ENCODE measurements around the gene NLN. TPM values are rescaled to one million over a fixed set of nuclear protein-coding genes. Genes with fewer than 3 reads are reported as not detected.

NLN gene
- total and polyA plus RNA-seq, 4 donors, result 13.4 to 26.4 (median 19.1) TPM

DNA sequence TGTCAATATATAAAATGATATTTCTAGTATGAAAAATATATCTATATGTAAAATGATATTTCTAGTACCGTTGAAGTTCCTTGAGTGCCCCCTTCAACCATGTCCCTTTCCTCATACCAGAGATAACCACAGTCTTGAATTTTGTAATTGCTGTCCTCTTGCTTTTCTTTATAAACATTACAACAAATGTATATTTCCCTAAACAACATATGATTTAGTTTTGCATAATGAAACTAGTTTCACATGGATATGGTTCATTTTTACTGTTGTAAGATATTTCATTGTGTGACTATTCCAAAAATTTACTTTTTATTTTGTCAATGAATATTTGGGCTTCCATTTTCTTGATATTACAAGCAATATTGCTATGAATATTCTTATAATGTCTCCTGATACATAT is 14.0 kb downstream of the NLN start (continued):
- TF ChIP-seq, protein P1, sequence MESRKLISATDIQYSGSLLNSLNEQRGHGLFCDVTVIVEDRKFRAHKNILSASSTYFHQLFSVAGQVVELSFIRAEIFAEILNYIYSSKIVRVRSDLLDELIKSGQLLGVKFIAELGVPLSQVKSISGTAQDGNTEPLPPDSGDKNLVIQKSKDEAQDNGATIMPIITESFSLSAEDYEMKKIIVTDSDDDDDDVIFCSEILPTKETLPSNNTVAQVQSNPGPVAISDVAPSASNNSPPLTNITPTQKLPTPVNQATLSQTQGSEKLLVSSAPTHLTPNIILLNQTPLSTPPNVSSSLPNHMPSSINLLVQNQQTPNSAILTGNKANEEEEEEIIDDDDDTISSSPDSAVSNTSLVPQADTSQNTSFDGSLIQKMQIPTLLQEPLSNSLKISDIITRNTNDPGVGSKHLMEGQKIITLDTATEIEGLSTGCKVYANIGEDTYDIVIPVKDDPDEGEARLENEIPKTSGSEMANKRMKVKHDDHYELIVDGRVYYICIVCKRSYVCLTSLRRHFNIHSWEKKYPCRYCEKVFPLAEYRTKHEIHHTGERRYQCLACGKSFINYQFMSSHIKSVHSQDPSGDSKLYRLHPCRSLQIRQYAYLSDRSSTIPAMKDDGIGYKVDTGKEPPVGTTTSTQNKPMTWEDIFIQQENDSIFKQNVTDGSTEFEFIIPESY (IDR thresholded peaks at IDR 0.05), result no peak
- TF ChIP-seq, protein P2, sequence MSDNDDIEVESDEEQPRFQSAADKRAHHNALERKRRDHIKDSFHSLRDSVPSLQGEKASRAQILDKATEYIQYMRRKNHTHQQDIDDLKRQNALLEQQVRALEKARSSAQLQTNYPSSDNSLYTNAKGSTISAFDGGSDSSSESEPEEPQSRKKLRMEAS (IDR thresholded peaks at IDR 0.05), result no peak

DNA sequence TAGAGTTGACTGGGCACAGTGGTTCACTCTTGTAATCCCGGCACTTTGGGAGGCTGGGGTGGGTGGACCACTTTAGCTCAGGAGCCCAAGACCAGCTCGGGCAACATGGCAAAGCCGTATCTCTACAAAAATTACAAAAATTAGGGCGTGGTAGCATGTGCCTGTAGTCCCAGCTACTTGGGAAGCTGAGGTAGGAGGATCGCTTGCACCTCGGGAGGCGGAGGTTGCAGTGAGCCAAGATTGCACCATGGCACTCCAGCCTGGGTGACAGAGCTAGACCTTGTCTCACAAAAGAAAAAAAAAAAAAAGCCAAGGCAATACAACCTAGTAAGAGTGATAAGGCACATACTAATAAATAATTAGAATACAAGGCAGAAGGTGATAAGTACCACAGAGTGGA is 15.8 kb downstream of the NLN start:
- H3K27ac ChIP-seq (ENCODE audit: low read depth in 1 of 2, low read length in 2 of 2), result no peak overlapping the region
- H3K4me1 ChIP-seq (ENCODE audit: control insufficient read depth in 4 of 4, insufficient read depth in 4 of 4, low read length in 3 of 4), result no peaks in the 10 kb centered on the region
- WGBS, result 89% methylated on average over 7 of the region's 7 CpGs
- no peak for TF ChIP-seq HNF4G (IDR thresholded peaks at IDR 0.05)
- no peak for TF ChIP-seq HNF4A (conservative IDR thresholded peaks at IDR 0.05)
- TF ChIP-seq, protein P3, sequence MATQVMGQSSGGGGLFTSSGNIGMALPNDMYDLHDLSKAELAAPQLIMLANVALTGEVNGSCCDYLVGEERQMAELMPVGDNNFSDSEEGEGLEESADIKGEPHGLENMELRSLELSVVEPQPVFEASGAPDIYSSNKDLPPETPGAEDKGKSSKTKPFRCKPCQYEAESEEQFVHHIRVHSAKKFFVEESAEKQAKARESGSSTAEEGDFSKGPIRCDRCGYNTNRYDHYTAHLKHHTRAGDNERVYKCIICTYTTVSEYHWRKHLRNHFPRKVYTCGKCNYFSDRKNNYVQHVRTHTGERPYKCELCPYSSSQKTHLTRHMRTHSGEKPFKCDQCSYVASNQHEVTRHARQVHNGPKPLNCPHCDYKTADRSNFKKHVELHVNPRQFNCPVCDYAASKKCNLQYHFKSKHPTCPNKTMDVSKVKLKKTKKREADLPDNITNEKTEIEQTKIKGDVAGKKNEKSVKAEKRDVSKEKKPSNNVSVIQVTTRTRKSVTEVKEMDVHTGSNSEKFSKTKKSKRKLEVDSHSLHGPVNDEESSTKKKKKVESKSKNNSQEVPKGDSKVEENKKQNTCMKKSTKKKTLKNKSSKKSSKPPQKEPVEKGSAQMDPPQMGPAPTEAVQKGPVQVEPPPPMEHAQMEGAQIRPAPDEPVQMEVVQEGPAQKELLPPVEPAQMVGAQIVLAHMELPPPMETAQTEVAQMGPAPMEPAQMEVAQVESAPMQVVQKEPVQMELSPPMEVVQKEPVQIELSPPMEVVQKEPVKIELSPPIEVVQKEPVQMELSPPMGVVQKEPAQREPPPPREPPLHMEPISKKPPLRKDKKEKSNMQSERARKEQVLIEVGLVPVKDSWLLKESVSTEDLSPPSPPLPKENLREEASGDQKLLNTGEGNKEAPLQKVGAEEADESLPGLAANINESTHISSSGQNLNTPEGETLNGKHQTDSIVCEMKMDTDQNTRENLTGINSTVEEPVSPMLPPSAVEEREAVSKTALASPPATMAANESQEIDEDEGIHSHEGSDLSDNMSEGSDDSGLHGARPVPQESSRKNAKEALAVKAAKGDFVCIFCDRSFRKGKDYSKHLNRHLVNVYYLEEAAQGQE (IDR thresholded peaks at IDR 0.05), result no peak
- TF ChIP-seq GABPA (IDR thresholded peaks at IDR 0.05 in 1 of 2, conservative IDR thresholded peaks at IDR 0.05 in 1 of 2), result no peak
- TF ChIP-seq FOXA2 (IDR thresholded peaks at IDR 0.05), result no peak
- TF ChIP-seq, protein P4, sequence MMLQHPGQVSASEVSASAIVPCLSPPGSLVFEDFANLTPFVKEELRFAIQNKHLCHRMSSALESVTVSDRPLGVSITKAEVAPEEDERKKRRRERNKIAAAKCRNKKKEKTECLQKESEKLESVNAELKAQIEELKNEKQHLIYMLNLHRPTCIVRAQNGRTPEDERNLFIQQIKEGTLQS (IDR thresholded peaks at IDR 0.05), result no peak
- TF ChIP-seq TAF1 (conservative IDR thresholded peaks at IDR 0.05), result no peak
- no peak for TF ChIP-seq FOXA1 (IDR thresholded peaks at IDR 0.05)
- no peak for TF ChIP-seq YY1 (IDR thresholded peaks at IDR 0.05)
- TF ChIP-seq SP1 (IDR thresholded peaks at IDR 0.05), result no peak
- TF ChIP-seq JUND (IDR thresholded peaks at IDR 0.05), result no peak
- no peak overlapping the region for H3K4me3 ChIP-seq (ENCODE audit: low read depth in 1 of 3, low read length in 3 of 3)
- no peak overlapping the region for H3K9ac ChIP-seq (ENCODE audit: low read depth in 1 of 2, low read length in 2 of 2)
- no peaks in the 10 kb centered on the region for H3K27me3 ChIP-seq (ENCODE audit: control insufficient read depth in 4 of 4, insufficient read depth in 4 of 4, low read length in 3 of 4)
- H3K36me3 ChIP-seq (ENCODE audit: control insufficient read depth in 4 of 4, insufficient read depth in 3 of 4, low read depth in 1 of 4, low read length in 3 of 4), result no peaks in the 10 kb centered on the region
- no peaks in the 10 kb centered on the region for H3K9me3 ChIP-seq (ENCODE audit: control insufficient read depth in 4 of 4, low read length in 3 of 4)
- no peak for DNase-seq (ENCODE audit: low spot score)

DNA sequence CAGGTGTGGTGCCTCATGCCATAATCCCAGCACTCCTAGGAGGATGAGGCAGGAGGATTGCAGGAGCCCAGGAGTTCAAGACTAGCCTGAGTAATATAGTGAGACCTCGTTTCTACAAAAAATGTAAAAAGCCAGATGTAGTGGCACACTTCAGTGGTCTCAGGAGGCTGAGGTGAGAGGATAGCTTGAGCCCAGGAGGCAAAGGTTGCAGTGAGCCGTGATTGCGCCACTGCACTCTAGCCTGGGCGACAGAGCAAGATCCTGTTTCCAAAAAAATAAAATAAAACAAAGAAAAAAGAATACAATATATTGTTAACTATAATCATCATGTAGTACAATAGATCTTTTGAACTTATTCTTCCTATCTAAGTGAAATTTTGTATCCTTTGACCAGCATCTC is 16.3 kb downstream of the NLN start:
- Histone ChIP-seq H3K9ac (ENCODE audit: low read depth in 1 of 2, low read length in 2 of 2) (no peak overlapping the region), H3K9me3 (ENCODE audit: control insufficient read depth in 4 of 4, low read length in 3 of 4) (no peaks in the 10 kb centered on the region), H3K36me3 (ENCODE audit: control insufficient read depth in 4 of 4, insufficient read depth in 3 of 4, low read depth in 1 of 4, low read length in 3 of 4) (no peaks in the 10 kb centered on the region), H3K27me3 (ENCODE audit: control insufficient read depth in 4 of 4, insufficient read depth in 4 of 4, low read length in 3 of 4) (no peaks in the 10 kb centered on the region), H3K4me1 (ENCODE audit: control insufficient read depth in 4 of 4, insufficient read depth in 4 of 4, low read length in 3 of 4) (no peaks in the 10 kb centered on the region), H3K4me3 (ENCODE audit: low read depth in 1 of 3, low read length in 3 of 3) (no peak overlapping the region), H3K27ac (ENCODE audit: low read depth in 1 of 2, low read length in 2 of 2) (no peak overlapping the region)
- WGBS, result 82% methylated on average over 4 of the region's 4 CpGs
- TF ChIP-seq JUND (IDR thresholded peaks at IDR 0.05) (no peak), FOXA2 (IDR thresholded peaks at IDR 0.05) (no peak), GABPA (IDR thresholded peaks at IDR 0.05 in 1 of 2, conservative IDR thresholded peaks at IDR 0.05 in 1 of 2) (no peak), RXRA (IDR thresholded peaks at IDR 0.05) (no peak), RAD21 (IDR thresholded peaks at IDR 0.05) (no peak), NR2F2 (IDR thresholded peaks at IDR 0.05) (no peak), YY1 (IDR thresholded peaks at IDR 0.05) (no peak), FOXA1 (IDR thresholded peaks at IDR 0.05) (no peak), HNF4G (IDR thresholded peaks at IDR 0.05) (no peak), TAF1 (conservative IDR thresholded peaks at IDR 0.05) (no peak)
- TF ChIP-seq, protein P5, sequence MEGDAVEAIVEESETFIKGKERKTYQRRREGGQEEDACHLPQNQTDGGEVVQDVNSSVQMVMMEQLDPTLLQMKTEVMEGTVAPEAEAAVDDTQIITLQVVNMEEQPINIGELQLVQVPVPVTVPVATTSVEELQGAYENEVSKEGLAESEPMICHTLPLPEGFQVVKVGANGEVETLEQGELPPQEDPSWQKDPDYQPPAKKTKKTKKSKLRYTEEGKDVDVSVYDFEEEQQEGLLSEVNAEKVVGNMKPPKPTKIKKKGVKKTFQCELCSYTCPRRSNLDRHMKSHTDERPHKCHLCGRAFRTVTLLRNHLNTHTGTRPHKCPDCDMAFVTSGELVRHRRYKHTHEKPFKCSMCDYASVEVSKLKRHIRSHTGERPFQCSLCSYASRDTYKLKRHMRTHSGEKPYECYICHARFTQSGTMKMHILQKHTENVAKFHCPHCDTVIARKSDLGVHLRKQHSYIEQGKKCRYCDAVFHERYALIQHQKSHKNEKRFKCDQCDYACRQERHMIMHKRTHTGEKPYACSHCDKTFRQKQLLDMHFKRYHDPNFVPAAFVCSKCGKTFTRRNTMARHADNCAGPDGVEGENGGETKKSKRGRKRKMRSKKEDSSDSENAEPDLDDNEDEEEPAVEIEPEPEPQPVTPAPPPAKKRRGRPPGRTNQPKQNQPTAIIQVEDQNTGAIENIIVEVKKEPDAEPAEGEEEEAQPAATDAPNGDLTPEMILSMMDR (IDR thresholded peaks at IDR 0.05; ENCODE audit: low read depth, low read length, missing input control), result no peak
- TF ChIP-seq, protein P1 (IDR thresholded peaks at IDR 0.05), result no peak
- TF ChIP-seq, protein P2 (IDR thresholded peaks at IDR 0.05), result no peak
- TF ChIP-seq, protein P4 (IDR thresholded peaks at IDR 0.05), result no peak
- no peak for DNase-seq (ENCODE audit: low spot score)

Measured in liver (tissue), 9 donors.